H1 (cell line): Measurements from ENCODE around the gene RAB11FIP3.

Experiments
- CTBP2 ChIP-seq: IDR thresholded peaks from 2 replicates; pipeline ENCODE4 v1.7.0; 2011; ENCODE audit warnings: borderline replicate concordance, mild to moderate bottlenecking, moderate library complexity, mixed read lengths, low read length; ENCODE audit not compliant: insufficient read depth, insufficient read length
- POLR2AphosphoS5 ChIP-seq: IDR thresholded peaks from 2 replicates; pipeline ENCODE4 v1.6.1; 2011; ENCODE audit warnings: low read depth, low read length
- RAD21 ChIP-seq, 2 experiments: IDR thresholded peaks in 1 of 2; conservative IDR thresholded peaks in 1 of 2; 2 replicates each; pipeline ENCODE4 v1.6.1; 2011; ENCODE audit warnings: low read depth in 2 of 2, low read length in 2 of 2, improper control_type of control experiment in 1 of 2, inconsistent platforms in 1 of 2, mild to moderate bottlenecking in 1 of 2, moderate library complexity in 1 of 2
- TBP ChIP-seq: IDR thresholded peaks from 2 replicates; pipeline ENCODE4 v1.6.1; 2011; ENCODE audit warnings: low read depth, low read length, improper control_type of control experiment
- YY1 ChIP-seq: IDR thresholded peaks from 2 replicates; pipeline ENCODE4 v1.6.1; 2011; ENCODE audit warnings: low read depth, mild to moderate bottlenecking, low read length
- TF ChIP-seq, protein P1 (sequence below), 3 experiments: IDR thresholded peaks; 1 replicate in 2 of 3; 2 replicates in 1 of 3; pipeline versions ENCODE4 v1.5.1 to v1.6.1; 2011; ENCODE audit warnings: low read length in 3 of 3, mild to moderate bottlenecking in 3 of 3, inconsistent platforms in 2 of 3, low read depth in 1 of 3, moderate library complexity in 1 of 3; ENCODE audit not compliant: insufficient read depth in 1 of 3; ENCODE audit errors: control extremely low read depth in 1 of 3
- TF ChIP-seq, protein P2 (sequence below): IDR thresholded peaks from 2 replicates; pipeline ENCODE4 v1.6.1; 2012; ENCODE audit warnings: inconsistent platforms

DNA sequence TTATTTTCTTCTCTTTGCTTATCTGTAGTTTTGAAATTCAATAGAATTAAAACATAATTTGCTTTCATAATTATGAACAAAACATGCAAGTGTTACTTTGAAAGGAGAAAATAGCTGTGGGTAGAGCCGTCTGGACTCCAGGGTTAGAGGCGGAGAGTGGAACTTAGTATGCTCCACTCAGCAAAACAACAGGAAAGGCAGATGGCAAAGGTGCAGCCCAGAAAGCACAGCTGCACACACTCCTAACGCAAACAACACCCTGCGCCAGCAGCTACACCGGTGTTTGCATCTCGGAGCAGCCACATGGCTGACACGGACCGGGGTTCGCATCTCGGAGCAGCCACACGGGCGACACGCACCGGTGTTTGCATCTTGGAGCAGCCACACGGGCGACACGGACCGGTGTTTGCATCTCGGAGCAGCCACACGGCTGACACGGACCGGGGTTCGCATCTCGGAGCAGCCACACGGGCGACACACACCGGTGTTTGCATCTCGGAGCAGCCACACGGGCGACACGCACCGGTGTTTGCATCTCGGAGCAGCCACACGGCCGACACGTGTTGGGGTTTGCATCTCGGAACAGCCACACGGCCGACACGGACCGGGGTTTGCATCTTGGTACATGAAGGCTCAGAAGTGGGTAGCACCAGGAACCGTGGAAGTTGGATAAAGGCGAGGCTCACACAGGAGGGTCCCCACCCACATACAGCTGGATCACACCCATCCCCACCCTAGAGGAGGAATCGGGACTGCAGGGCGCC is 89.9 kb downstream of the RAB11FIP3 start:
- TF ChIP-seq CTBP2 (no peak), POLR2AphosphoS5 (no peak), TBP (no peak), YY1 (no peak), RAD21 (IDR thresholded peaks at IDR 0.05 in 1 of 2, conservative IDR thresholded peaks at IDR 0.05 in 1 of 2; ENCODE audit: low read depth in 2 of 2, low read length in 2 of 2) (no peak)
- TF ChIP-seq, protein P1, sequence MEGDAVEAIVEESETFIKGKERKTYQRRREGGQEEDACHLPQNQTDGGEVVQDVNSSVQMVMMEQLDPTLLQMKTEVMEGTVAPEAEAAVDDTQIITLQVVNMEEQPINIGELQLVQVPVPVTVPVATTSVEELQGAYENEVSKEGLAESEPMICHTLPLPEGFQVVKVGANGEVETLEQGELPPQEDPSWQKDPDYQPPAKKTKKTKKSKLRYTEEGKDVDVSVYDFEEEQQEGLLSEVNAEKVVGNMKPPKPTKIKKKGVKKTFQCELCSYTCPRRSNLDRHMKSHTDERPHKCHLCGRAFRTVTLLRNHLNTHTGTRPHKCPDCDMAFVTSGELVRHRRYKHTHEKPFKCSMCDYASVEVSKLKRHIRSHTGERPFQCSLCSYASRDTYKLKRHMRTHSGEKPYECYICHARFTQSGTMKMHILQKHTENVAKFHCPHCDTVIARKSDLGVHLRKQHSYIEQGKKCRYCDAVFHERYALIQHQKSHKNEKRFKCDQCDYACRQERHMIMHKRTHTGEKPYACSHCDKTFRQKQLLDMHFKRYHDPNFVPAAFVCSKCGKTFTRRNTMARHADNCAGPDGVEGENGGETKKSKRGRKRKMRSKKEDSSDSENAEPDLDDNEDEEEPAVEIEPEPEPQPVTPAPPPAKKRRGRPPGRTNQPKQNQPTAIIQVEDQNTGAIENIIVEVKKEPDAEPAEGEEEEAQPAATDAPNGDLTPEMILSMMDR (IDR thresholded peaks at IDR 0.05; ENCODE audit: control extremely low read depth in 1 of 3, insufficient read depth in 1 of 3, low read depth in 1 of 3, low read length in 3 of 3), result no peak
- TF ChIP-seq, protein P2, sequence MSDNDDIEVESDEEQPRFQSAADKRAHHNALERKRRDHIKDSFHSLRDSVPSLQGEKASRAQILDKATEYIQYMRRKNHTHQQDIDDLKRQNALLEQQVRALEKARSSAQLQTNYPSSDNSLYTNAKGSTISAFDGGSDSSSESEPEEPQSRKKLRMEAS, result no peak
